ENCODE measurements around the gene NDUFS7.

DNA sequence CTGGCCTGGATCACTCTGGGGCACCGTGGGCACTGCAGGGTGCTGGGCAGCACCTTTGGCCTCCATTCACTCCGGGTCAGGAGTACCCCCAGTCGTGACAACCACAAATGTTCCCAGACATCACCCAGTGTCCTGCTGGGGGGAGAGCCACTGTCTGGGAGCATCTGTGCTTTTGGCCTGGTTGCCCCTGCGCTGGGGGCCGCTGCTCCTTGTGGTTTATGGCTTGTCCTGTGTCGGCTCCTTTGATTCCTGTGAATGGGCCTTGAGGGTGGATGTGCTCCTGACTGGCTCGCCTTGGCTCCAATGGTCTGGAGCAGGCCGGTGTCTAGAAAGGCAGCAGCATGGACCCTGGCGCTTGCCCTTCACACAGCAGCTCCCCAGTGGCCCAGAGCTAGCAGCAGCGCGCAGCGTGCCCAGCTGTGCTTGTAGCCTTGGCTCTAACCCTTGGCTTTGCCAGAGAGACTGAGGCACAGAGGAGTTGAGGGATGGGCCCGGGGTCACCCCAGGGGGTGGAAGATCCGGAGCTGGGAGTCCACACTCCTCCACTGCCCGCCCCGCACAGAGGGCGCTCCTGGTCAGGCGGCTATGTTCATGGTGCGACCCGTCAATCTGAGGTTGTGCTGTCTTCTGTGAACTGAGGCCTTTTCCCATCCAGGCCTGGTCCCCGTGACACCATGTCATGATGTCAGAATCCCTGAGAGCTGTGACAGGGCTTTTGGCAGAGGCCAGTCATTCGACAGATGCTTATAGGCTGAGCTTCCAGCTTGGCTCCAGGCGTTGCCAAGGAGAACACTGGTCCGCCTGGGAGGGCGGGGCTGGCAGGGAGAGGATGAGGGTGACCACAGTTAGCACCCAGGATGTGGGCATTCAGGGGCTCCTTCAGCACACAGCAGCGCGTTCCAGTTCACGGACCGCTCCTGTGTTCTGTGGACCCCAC is 27.8 kb downstream of the NDUFS7 start:
- TF ChIP-seq, protein P1, sequence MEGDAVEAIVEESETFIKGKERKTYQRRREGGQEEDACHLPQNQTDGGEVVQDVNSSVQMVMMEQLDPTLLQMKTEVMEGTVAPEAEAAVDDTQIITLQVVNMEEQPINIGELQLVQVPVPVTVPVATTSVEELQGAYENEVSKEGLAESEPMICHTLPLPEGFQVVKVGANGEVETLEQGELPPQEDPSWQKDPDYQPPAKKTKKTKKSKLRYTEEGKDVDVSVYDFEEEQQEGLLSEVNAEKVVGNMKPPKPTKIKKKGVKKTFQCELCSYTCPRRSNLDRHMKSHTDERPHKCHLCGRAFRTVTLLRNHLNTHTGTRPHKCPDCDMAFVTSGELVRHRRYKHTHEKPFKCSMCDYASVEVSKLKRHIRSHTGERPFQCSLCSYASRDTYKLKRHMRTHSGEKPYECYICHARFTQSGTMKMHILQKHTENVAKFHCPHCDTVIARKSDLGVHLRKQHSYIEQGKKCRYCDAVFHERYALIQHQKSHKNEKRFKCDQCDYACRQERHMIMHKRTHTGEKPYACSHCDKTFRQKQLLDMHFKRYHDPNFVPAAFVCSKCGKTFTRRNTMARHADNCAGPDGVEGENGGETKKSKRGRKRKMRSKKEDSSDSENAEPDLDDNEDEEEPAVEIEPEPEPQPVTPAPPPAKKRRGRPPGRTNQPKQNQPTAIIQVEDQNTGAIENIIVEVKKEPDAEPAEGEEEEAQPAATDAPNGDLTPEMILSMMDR (IDR thresholded peaks at IDR 0.05), result no peak
- TF ChIP-seq POLR2AphosphoS5 (IDR thresholded peaks at IDR 0.05), result peak in 1 of 2 donors; percentile 24
- no peak for TF ChIP-seq POLR2A (IDR thresholded peaks at IDR 0.05)
- no peak for TF ChIP-seq EP300 (IDR thresholded peaks at IDR 0.05)
